OCI-LY7 (cell line): ENCODE measurements around the gene MISP3. TPM values are rescaled to one million over a fixed set of nuclear protein-coding genes. Genes with fewer than 3 reads are reported as not detected.

Source experiments
- BruUV-seq: library from RNA; stranded (reverse); fragments of 400-500 nt; replicated peaks from 2 replicates; lab custom pipeline; 2021; lab: Mats Ljungman, UMichigan
- CTCF ChIA-PET: fragments of 300-600 bp; sonication (Branson Sonifier 250); formaldehyde crosslinking; loops from one replicate; lab custom pipeline; 2022; ENCODE audit warnings: antibody characterized with exemption; ENCODE audit not compliant: unreplicated experiment; lab: Charles Lee
- POLR2A ChIA-PET: fragments of 300-600 bp; sonication (Branson Sonifier 250); formaldehyde crosslinking; loops from one replicate; lab custom pipeline; 2022; ENCODE audit warnings: antibody characterized with exemption; lab: Charles Lee
- DNase-seq: peaks from one replicate; pipeline ENCODE4 v3.0.0-alpha.2; 2015; ENCODE audit warnings: low spot score
- H2AFZ ChIP-seq: fragments of 200-600 bp; sonication (generic), shearing (Covaris generic); 2 replicates; pipeline ENCODE4 v1.6.1; 2014; ENCODE audit warnings: mild to moderate bottlenecking, antibody characterized with exemption, low read length, moderate library complexity
- H3K27ac ChIP-seq: fragments of 200-600 bp; sonication (generic); 2 replicates; pipeline ENCODE4 v1.5.1; 2014; ENCODE audit warnings: mixed run types, low read depth, mild to moderate bottlenecking, moderate library complexity, low read length, inconsistent platforms; ENCODE audit not compliant: poor library complexity, severe bottlenecking
- H3K36me3 ChIP-seq: fragments of 200-600 bp; sonication (generic); 2 replicates; pipeline ENCODE4 v1.6.1; 2014; ENCODE audit warnings: mild to moderate bottlenecking, antibody characterized with exemption, low read length, moderate library complexity, mixed read lengths; ENCODE audit not compliant: insufficient read depth
- H3K4me1 ChIP-seq: fragments of 200-600 bp; sonication (generic); 2 replicates; pipeline ENCODE4 v1.5.1; 2014; ENCODE audit warnings: mild to moderate bottlenecking, low read length; ENCODE audit not compliant: insufficient read depth, poor library complexity, severe bottlenecking
- H3K4me2 ChIP-seq: fragments of 200-600 bp; sonication (generic); 2 replicates; pipeline ENCODE4 v1.6.1; 2014; ENCODE audit warnings: mild to moderate bottlenecking, low read length
- H3K4me3 ChIP-seq: fragments of 200-600 bp; sonication (generic); 2 replicates; pipeline ENCODE4 v1.5.1; 2014; ENCODE audit warnings: mild to moderate bottlenecking, low read depth, low read length; ENCODE audit not compliant: poor library complexity, severe bottlenecking
- H3K79me2 ChIP-seq: fragments of 200-600 bp; sonication (generic); 2 replicates; pipeline ENCODE4 v1.6.1; 2016; ENCODE audit warnings: low read depth, mild to moderate bottlenecking, low read length, moderate library complexity, mixed read lengths; ENCODE audit not compliant: insufficient read depth
- H3K9me2 ChIP-seq: fragments of 200-600 bp; sonication (generic); 2 replicates; pipeline ENCODE4 v1.6.1; 2016; ENCODE audit warnings: mild to moderate bottlenecking, low read length, mixed read lengths; ENCODE audit not compliant: insufficient read depth
- H3K9me3 ChIP-seq: fragments of 200-600 bp; sonication (generic); 2 replicates; pipeline ENCODE4 v1.6.1; 2014; ENCODE audit warnings: mild to moderate bottlenecking, mixed run types, low read length, mixed read lengths
- H4K20me1 ChIP-seq: fragments of 200-600 bp; sonication (generic); 2 replicates; pipeline ENCODE4 v1.6.1; 2014; ENCODE audit warnings: mild to moderate bottlenecking, antibody characterized with exemption, low read length, moderate library complexity, mixed read lengths; ENCODE audit not compliant: insufficient read depth
- EZH2phosphoT487 ChIP-seq: fragments of 200-600 bp; sonication (generic); IDR thresholded peaks from 2 replicates; pipeline ENCODE4 v1.6.1; 2018; ENCODE audit warnings: low read depth, borderline replicate concordance, mild to moderate bottlenecking, mixed run types, antibody characterized with exemption, low read length, moderate library complexity, mixed read lengths
- intact Hi-C: fragments of 100-400 bp; cut with micrococcal nuclease; formaldehyde crosslinking; loops from one replicate; pipeline ENCODE4 v1.10.0; 2022; ENCODE audit not compliant: unreplicated experiment
- total RNA-seq, 2 experiments: library from RNA; depleted of rRNA in 1 of 2; stranded (reverse); fragments of >200 nt in 1 of 2; shearing (Covaris generic) in 1 of 2; gene quantifications; 2 replicates each; pipeline ENCODE4 v1.2.3, GENCODE V29; 2014 to 2022
- TF ChIP-seq, protein P1 (sequence below): fragments of 200-600 bp; sonication (generic); conservative IDR thresholded peaks from 2 replicates; pipeline ENCODE4 v1.5.1; 2014; ENCODE audit warnings: mild to moderate bottlenecking, antibody characterized with exemption, low read length, moderate library complexity, mixed read lengths

The MISP3 gene
- total RNA-seq, 2 experiments from 2014 or later: 3.3 to 3.9 TPM

DNA sequence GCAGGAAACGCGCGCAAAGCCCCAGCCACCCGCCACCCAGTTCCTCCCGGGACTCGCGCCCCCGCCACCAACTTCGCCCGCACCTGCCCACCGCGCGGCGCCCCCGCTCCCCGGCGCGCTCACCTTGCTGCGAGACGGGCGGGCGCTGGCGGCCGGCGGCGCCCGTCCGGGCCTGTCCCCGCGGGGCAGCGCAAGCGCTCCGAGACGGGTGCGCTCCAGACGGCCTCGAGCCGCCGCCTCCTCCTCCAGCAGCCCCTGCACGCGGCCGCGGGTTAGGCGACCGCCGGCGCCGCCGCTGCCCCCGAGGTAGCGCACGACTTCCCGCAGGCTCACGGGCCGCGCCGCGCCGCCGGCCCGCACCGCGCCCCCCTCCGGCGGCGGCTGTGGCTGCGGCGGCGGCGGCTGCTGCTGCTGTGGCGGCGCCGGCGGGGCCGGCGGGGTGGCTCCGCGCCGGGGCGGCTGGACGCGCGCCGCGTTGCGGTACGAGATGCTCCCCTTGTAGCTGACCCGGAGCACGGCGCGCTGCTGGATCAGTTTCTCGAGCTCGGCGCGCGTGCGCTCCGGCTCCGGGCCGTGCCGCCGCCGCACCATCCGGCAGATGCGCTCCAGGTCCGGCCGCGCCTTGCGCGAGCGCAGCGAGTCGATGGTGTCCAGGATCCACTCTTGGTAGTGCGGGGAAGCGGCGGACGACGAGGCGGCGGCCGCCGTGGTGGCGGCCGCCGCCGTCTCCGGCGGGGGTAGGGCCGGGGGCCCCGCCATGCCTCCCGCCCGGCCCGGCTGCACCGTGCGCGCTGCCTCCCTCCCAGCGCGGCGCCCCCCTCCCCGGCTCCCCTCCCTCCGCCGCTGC, 17.3 kb downstream of the MISP3 start:
- TF ChIP-seq, protein P1, sequence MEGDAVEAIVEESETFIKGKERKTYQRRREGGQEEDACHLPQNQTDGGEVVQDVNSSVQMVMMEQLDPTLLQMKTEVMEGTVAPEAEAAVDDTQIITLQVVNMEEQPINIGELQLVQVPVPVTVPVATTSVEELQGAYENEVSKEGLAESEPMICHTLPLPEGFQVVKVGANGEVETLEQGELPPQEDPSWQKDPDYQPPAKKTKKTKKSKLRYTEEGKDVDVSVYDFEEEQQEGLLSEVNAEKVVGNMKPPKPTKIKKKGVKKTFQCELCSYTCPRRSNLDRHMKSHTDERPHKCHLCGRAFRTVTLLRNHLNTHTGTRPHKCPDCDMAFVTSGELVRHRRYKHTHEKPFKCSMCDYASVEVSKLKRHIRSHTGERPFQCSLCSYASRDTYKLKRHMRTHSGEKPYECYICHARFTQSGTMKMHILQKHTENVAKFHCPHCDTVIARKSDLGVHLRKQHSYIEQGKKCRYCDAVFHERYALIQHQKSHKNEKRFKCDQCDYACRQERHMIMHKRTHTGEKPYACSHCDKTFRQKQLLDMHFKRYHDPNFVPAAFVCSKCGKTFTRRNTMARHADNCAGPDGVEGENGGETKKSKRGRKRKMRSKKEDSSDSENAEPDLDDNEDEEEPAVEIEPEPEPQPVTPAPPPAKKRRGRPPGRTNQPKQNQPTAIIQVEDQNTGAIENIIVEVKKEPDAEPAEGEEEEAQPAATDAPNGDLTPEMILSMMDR: peak; percentile 52
- no peak for TF ChIP-seq EZH2phosphoT487
- Histone ChIP-seq H3K79me2 (peaks cover 15% of the 10 kb centered on the region; the same call in 1 of the 2 replicates), H2AFZ (no peak overlapping the region), H3K4me3 (peak overlapping the region; percentile 87), H3K9me3 (peaks cover 9% of the 10 kb centered on the region), H3K9me2 (no peaks in the 10 kb centered on the region), H3K36me3 (peaks cover 46% of the 10 kb centered on the region), H3K4me2 (peak overlapping the region; percentile 82), H4K20me1 (peaks cover 9% of the 10 kb centered on the region; the same call in 1 of the 2 replicates), H3K4me1 (peaks cover 21% of the 10 kb centered on the region), H3K27ac (peak overlapping the region; percentile 89)
- intact Hi-C loops: loop anchor here (1.0 kb wide), 1 partner anchor 17 kb away; no protein-coding TSS in a partner anchor
- ChIA-PET POLR2A (no interaction called here), CTCF (no interaction called here)
- peak; percentile 81 for DNase-seq
- no TSS peak for BruUV-seq

DNA sequence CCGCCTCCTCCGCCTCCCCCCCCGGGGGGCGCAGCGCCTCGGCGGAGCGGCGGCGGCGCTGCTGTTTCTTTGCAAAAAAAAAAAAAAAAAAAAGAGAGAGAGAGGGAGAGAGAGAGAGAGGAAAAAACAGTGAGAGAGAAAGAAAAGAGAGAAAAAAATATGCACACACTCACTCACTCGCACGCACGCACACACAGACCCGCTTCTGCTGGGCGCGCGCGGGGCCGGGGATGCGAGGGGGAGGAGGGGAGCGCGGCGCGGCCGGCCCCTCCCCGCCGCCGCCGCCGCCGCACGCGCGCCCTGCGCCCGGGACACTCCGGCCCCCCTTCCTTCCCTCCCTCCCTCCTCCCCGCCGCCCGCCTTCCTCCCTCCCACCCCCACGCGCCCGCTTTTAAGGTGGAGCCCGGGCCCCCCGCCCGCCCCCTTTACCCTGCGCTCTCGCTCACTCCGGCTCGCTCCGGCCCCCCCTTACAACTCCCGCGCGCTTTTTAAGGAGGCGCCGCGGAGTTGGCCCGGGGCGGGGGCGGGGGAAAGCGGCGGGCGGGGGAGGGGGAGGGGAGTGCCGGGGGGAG, 18.0 kb downstream of the MISP3 start, which contains the start of gene SAMD1:
Gene SAMD1 (minus strand): TSS at position 243 of the 572 bp plus-strand sequence.
- DNase-seq: peak; percentile 94
- H3K9me2 ChIP-seq: no peaks in the 10 kb centered on the region
- ChIA-PET CTCF (no interaction called here), POLR2A (no interaction called here)
- peak within 1 kb of the TSS; percentile 84 for H3K4me2 ChIP-seq
- H3K36me3 ChIP-seq: peaks cover 40% of the 10 kb centered on the region
- H3K27ac ChIP-seq: peak within 1 kb of the TSS; percentile 89
- TF ChIP-seq, protein P1: 0 out of 2 replicates have a peak, but pooled peaks have one; percentile 17
- no peak for TF ChIP-seq EZH2phosphoT487
- peaks cover 21% of the 10 kb centered on the region for H3K4me1 ChIP-seq
- H3K4me3 ChIP-seq: peak within 1 kb of the TSS; percentile 87
- H4K20me1 ChIP-seq: peaks cover 9% of the 10 kb centered on the region; the same call in 1 of the 2 replicates
- peaks cover 15% of the 10 kb centered on the region; the same call in 1 of the 2 replicates for H3K79me2 ChIP-seq
- intact Hi-C loops: loop anchor here (1.0 kb wide), 1 partner anchor 46 kb away; the partner anchor contains the start of gene ASF1B
- BruUV-seq: no TSS peak
- peaks cover 9% of the 10 kb centered on the region for H3K9me3 ChIP-seq
- peak within 1 kb of the TSS; percentile 65 for H2AFZ ChIP-seq
